OCI-LY1 (cell line): Measurements from ENCODE around the gene ZFP92.

Source experiments
- CTCF ChIP-seq: fragments of 200-600 bp; sonication (generic), shearing (Covaris generic); IDR thresholded peaks from 2 replicates; pipeline ENCODE4 v1.5.1; 2017; ENCODE audit warnings: mild to moderate bottlenecking, antibody characterized with exemption, low read length, moderate library complexity, mixed read lengths
- EZH2 ChIP-seq: fragments of 200-600 bp; sonication (generic), shearing (Covaris generic); IDR thresholded peaks from 2 replicates; pipeline ENCODE4 v1.8.0; 2017; ENCODE audit warnings: borderline replicate concordance, mixed run types, mild to moderate bottlenecking, antibody characterized with exemption, low read length, moderate library complexity, mixed read lengths

- TF ChIP-seq EZH2 (no peak), CTCF (no peak)
These were observed 40.0 kb upstream of the ZFP92 start for GRCh38 chrX:153371256-153371655.
